GM18507 (cell line): ENCODE measurements around the gene U2AF2.
"Not testable (repeated sequence)": the region's sequence is repeated elsewhere in the genome, so short reads cannot be mapped to it uniquely, and the experiment has no call there.

Source experiments
- DNase-seq: peaks from one replicate; pipeline ENCODE4 v3.0.0; 2011; ENCODE audit warnings: low read depth; ENCODE audit not compliant: insufficient read length; ENCODE audit errors: extremely low spot score
- FAIRE-seq: peaks from 2 replicates; lab custom pipeline; 2011; peaks lifted over from hg19 to GRCh38; lab: Jason Lieb, UNC

The U2AF2 gene

DNA sequence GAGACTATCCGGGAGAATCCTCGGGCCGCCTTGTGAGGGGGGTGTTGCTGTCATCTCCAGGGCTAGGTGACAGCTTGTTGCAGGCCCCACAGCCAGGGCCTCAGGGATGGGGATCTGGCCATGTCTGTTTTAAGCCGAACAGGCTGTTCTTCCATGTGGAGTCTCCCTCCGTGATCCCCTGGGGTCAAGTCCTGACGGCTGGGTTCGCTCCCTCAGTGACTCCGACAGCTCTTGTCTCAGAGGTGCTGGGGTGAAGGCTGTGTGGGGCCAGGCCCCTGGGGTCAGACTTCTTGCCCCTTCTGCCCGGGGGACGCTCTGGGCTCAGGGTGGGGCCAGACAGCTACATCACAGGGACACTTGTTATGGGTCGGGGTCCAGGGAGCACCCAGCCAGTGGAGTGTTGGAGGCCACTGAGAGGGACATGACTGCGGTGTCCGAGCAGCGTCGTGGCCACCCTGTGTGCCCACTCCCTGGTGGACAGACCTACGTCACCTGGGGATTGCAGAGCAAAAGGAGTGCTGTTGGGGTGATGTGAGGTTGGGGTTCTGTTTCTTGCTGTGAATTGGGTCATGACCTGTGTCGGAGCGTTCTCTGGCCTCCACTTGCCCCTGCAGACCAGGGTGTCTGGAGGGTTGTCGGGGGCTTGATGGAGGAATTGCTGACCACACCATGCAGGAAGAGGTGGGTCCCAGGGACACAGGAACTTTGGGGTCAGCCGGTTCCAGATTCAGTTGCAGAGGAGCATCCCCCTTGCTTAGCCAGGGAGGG, 41.6 kb downstream of the U2AF2 start:
- FAIRE-seq (no peak), DNase-seq (no peak)

GRCh38 chr19:55697069-55697440, 42.2 kb downstream of the U2AF2 start:
- DNase-seq: no peak
- FAIRE-seq: no peak

DNA sequence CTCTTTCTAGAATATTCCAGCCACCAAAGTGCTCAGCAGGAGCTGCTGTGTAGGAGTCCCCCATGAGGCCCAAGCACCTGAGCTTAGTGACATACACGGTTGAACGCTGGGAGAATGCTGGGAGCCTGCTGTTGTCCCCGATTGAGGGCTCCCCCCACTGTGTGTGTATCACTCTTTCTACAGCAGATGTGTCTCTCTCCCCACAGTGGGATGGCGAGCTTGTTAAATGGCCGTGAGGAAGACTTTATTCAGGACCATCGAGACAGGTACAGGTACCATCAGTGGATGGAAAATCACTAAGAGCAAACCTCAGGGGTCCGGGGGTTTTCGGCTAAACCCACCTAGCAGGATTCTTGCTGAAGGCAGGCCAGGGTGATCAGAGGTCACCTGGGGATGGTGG, 42.9 kb downstream of the U2AF2 start:
- DNase-seq: no peak
- FAIRE-seq: no peak

DNA sequence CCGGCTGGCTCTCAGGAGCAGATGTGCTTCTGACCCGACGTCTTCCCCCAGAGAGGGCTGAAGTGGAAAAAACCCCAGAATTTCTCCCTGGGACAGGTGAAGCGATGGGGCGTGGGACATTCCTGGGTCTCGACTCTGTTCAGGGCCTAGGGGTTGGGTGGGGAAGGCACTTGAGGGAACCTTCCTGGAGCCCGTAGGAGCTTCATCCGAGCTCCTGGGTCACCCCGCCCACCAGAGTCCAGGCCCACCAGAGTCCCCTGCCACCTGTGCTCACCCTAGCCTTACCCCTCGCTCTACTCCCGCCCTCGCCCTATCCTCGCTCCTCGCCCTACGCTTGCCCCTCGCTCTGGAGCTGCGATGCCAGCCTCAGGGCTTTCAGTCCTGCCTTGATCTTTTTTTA, 43.4 kb downstream of the U2AF2 start:
- FAIRE-seq (no peak), DNase-seq (no peak)

DNA sequence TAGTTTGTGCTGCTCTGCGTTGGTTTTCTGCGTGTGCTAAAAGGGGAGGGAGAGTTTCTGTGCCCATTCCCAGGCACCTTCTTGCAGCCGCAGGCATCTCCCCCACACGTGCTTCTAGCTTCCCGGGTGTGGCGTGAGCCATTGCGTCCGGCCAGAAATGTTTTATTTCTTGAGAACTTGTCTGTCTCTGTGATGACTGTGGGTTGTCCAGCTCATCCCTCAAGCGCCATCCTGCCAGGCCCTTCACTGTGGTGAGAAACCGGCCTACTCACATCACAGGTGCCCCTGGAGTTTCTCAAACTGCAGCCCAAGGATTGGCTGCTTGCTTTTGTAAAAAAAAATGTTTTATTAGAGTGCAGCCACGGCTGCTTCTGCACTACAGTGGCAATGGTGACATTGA, 44.4 kb downstream of the U2AF2 start:
- no peak for FAIRE-seq
- no peak for DNase-seq

DNA sequence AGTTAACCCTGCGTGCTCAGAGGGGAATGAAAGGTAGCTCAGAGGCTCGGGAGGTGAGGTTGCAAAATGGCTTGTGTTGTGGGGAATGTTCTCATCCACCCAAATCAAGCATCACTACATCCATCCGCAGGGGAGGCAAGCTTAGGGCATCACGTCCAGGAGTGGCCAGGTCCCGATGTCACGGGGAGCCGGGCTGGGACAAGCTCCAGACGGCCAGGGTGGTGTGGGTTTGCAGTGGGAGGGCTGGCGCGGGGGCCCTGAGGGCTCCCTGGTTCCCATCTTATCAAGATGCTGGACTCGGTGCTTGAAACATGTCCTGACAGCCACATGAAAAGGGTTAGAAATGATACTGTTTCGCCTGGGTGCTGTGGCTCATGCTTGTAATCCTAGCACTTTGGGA, 46.0 kb downstream of the U2AF2 start:
- DNase-seq (no peak), FAIRE-seq (no peak)

GRCh38 chr19:55702131-55702627, 47.3 kb downstream of the U2AF2 start:
- FAIRE-seq (no peak), DNase-seq (no peak)

- DNase-seq (no peak), FAIRE-seq (no peak)
Measured at GRCh38 chr19:55703790-55704215, 49.0 kb downstream of the U2AF2 start.

GRCh38 chr19:55704494-55705245, 49.8 kb downstream of the U2AF2 start:
- no peak for DNase-seq
- no peak for FAIRE-seq

DNA sequence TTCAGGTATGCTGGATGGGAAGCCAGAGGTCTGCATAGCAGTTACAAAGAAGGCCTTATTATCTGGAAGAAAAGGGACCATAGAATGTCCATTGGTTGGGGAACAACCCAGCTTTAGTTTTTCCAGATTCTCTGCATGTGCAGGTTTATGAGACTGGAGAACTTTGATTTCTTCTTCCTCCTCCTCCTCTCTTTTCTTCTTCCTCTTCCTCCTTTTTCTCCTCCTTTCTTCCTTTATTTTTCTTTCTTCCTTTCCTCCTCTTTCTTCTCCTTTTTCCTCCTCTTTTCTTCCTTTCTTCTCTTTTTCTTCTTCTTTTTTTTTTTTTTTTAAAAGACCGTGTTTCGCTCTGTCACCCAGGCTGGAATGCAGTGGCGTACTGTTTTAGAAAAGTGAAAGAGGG, 51.1 kb downstream of the U2AF2 start:
- no peak for DNase-seq
- no peak for FAIRE-seq

DNA sequence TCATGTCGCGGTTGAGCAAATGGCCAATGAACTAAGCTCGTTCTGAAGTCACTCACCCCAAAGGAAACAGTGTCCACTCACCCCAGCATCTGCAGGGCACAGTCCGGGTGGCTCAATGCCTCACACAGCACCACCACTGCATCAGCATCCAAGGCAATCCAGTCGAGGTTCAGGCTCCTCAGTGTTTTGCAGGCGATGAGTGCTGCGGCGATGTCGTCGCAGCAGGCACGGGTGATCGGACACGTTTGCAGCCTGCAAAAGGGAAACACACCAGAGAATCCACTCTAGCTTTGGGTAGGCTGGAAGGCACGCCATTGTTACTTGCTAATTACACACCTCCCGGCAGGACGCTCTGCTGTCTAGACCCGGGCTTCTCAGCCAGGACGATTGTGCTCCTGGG, 56.9 kb downstream of the U2AF2 start:
- no peak for DNase-seq
- no peak for FAIRE-seq

DNA sequence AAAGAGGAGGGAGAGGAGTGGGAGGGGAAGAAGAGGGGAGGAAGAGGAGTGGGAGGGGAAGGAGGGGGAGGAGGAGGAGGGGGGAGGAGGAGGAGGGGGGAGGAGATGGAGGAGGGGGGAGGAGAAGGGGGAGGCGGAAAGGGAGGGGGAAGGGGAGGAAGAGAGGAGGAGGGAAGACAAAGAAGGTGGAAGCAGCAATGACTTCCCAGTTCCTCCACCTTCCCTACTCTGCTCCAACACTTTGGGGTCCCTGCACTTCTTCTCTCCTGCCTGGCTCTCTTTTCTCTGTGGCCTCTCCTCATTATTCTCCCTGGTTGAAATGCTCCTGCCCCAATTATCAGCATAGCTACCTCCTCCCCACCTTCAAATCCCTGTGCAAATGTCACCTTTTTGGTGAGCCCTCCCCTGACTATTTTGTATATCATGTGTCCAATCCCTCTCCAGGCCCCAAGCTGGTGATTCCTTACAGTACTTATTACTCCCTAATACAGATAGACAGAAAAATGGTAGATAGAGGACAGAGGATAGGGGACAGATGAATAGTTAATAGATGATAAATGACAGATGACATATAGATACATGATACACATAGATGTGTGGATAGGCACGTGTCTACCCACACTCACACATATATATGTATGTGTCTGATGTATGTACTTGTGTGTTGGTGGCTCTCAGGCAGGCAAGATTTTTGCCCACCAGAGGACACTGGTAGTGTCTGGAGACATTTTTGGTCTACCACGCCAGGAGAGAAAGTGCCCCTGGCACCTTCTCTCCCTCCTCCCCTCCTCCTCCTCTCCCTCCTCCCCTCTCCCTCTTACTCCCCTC, 58.2 kb downstream of the U2AF2 start:
- DNase-seq: no peak
- no peak for FAIRE-seq

GRCh38 chr19:55716531-55716930, 61.7 kb downstream of the U2AF2 start:
- FAIRE-seq (no peak), DNase-seq (no peak)

GRCh38 chr19:55717251-55717650, 62.4 kb downstream of the U2AF2 start:
- FAIRE-seq (no peak), DNase-seq (no peak)

- DNase-seq, FAIRE-seq: not testable (repeated sequence)
Measured at GRCh38 chr19:55717879-55718711, 63.3 kb downstream of the U2AF2 start.

DNA sequence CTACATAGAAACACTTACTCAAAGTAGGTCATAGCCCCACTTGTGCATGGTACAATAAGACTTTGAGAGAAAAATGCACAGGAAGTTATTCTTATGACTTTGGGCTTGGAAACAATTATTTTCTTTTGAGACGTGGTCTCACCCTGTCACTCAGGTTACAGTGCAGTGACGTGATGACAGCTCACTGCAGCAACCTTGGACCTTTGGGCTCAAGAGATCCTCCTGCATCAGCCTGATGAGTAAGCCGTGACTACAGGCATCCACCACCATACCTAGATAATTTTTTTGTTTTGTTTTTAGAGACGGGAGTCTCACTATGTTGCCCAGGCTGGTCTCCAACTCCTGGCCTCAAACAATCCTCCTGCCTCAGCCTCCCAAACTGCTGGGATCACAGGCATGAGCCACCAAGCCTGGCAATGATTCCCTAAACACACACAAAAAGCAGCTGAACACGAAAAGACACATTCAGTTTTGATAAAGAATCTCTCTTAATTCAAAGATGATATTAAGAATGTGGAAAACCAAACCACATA, 65.4 kb downstream of the U2AF2 start:
- FAIRE-seq (no peak), DNase-seq (no peak)

- DNase-seq: no peak
- FAIRE-seq: no peak
Measured at GRCh38 chr19:55720801-55721200, 66.0 kb downstream of the U2AF2 start.

DNA sequence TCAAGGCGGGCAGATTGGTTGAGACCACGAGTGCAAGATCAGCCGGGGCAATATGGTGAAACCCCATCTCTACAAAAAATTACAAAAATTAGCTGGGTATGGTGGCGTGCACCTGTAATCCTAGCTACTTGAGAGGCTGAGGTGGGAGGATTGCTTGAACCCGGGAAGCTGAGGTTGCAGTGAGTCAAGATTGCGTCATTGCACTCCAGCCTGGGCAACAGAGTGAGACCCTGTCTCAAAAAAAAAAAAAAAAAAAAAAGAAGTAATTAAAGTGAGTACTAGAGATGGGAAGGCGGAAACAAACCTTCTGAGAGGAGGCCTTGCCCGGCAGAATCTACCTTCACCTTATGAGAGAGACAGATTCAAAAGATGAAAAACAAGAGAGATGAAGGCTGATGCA, 68.7 kb downstream of the U2AF2 start:
- FAIRE-seq (no peak), DNase-seq (no peak)
